ENCODE measurements around the gene REEP6. TPM values are rescaled to one million over a fixed set of nuclear protein-coding genes. Genes with fewer than 3 reads are reported as not detected.

Gene REEP6
- total RNA-seq, 3 donors from 2014 or later = 2.0 to 5.1 (median 4.5) TPM

DNA sequence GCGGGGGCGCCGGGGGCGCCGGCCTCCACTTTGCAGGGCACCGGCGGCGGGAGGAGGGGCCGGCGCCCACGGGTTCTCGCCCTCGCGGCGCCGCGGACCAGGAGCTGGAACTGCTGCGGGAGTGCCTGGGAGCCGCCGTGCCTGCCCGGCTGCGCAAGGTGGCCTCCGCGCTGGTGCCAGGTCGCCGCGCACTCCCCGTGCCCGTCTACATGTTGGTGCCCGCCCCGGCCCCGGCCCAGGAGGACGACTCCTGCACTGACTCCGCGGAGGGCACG, 23.8 kb upstream of the REEP6 start:
- Histone ChIP-seq H3K36me3 (ENCODE audit: low read depth) (no peaks in the 10 kb centered on the region), H3K4me3 (no peak overlapping the region), H3K4me1 (ENCODE audit: low read depth) (peaks cover 54% of the 10 kb centered on the region), H3K9me3 (no peaks in the 10 kb centered on the region)
- intact Hi-C loops (cut with DNase I, micrococcal nuclease) = no loop called here
- TF ChIP-seq CTCF (IDR thresholded peaks at IDR 0.05) = no peak
- ATAC-seq = no peak
- DNase-seq = peak in 1 of 3 donors; percentile 23

DNA sequence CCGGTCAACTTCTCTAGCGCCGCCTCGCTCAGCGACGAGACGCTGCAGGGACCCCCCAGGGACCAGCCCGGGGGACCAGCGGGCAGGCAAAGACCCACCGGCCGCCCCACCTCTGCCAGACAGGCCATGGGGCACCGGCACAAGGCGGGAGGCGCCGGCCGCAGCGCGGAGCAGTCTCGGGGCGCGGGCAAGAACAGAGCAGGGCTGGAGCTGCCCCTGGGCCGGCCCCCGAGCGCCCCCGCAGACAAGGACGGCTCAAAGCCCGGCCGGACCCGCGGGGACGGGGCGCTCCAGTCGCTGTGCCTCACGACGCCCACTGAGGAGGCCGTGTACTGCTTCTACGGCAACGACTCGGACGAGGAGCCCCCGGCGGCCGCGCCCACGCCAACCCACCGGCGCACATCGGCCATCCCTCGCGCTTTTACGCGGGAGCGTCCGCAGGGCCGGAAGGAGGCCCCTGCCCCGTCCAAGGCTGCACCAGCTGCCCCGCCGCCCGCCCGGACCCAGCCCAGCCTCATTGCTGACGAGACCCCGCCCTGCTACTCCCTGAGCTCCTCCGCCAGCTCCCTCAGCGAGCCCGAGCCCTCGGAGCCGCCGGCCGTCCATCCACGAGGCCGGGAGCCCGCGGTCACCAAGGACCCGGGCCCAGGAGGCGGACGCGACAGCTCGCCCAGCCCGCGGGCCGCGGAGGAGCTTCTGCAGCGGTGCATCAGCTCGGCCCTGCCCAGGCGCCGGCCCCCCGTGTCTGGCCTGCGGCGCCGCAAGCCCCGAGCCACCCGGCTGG, 23.3 kb upstream of the REEP6 start:
- H3K4me3 ChIP-seq = no peak overlapping the region
- no peaks in the 10 kb centered on the region for H3K9me3 ChIP-seq
- DNase-seq = peak in 2 of 3 donors; percentile 21 to 47
- peaks cover 54% of the 10 kb centered on the region for H3K4me1 ChIP-seq (ENCODE audit: low read depth)
- no peak for ATAC-seq
- intact Hi-C loops (cut with DNase I, micrococcal nuclease) = no loop called here
- no peaks in the 10 kb centered on the region for H3K36me3 ChIP-seq (ENCODE audit: low read depth)
- no peak for TF ChIP-seq CTCF (IDR thresholded peaks at IDR 0.05)

- ATAC-seq (no peak), DNase-seq (peak in 1 of 3 donors; percentile 25)
- no peaks in the 10 kb centered on the region for H3K36me3 ChIP-seq (ENCODE audit: low read depth)
- TF ChIP-seq CTCF (IDR thresholded peaks at IDR 0.05) = no peak
- H3K4me1 ChIP-seq (ENCODE audit: low read depth) = peaks cover 54% of the 10 kb centered on the region
- no peaks in the 10 kb centered on the region for H3K9me3 ChIP-seq
- intact Hi-C loops (cut with DNase I, micrococcal nuclease) = no loop called here
- H3K4me3 ChIP-seq = no peak overlapping the region
Measured at GRCh38 chr19:1468274-1468820, 22.6 kb upstream of the REEP6 start.

DNA sequence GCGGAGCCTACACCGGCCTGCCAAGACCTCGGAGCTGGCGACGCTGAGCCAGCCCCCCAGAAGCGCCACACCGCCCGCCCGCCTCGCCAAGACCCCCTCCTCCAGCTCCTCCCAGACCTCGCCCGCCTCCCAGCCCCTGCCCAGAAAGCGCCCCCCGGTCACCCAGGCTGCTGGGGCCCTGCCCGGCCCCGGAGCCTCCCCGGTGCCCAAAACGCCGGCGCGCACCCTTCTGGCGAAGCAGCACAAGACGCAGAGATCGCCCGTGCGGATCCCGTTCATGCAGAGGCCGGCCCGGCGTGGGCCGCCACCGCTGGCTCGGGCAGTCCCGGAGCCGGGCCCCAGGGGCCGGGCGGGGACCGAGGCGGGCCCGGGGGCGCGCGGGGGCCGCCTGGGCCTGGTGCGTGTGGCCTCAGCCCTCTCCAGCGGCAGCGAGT, 22.1 kb upstream of the REEP6 start:
- intact Hi-C loops (cut with DNase I, micrococcal nuclease) = no loop called here
- Histone ChIP-seq H3K4me1 (ENCODE audit: low read depth) (peaks cover 54% of the 10 kb centered on the region), H3K4me3 (no peak overlapping the region), H3K36me3 (ENCODE audit: low read depth) (no peaks in the 10 kb centered on the region), H3K9me3 (no peaks in the 10 kb centered on the region)
- peak; percentile 10 for ATAC-seq
- peak in 2 of 3 donors; percentile 38 to 54 for DNase-seq
- TF ChIP-seq CTCF (IDR thresholded peaks at IDR 0.05) = no peak

GRCh38 chr19:1469255-1470054, 21.5 kb upstream of the REEP6 start:
- peak in 2 of 3 donors; percentile 39 to 50 for DNase-seq
- Histone ChIP-seq H3K36me3 (ENCODE audit: low read depth) (no peaks in the 10 kb centered on the region), H3K4me1 (ENCODE audit: low read depth) (peaks cover 54% of the 10 kb centered on the region), H3K9me3 (no peaks in the 10 kb centered on the region), H3K4me3 (no peak overlapping the region)
- intact Hi-C loops (cut with DNase I, micrococcal nuclease) = no loop called here
- no peak for ATAC-seq
- no peak for TF ChIP-seq CTCF (IDR thresholded peaks at IDR 0.05)

Measured in mucosa of descending colon (tissue), 3 donors.